NOMO-1 treated with dmso at 0.1 percent for 144 hours (cell line): ENCODE results near the gene PPP1R10.
A peak's percentile ranks its signal among the peaks of the same experiment; 100 is the strongest.

Experiments used
- DNase-seq: peaks from one replicate; lab custom pipeline; 2025; ENCODE audit not compliant: unreplicated experiment; lab: John Stamatoyannopoulos, UW

The PPP1R10 gene

DNA sequence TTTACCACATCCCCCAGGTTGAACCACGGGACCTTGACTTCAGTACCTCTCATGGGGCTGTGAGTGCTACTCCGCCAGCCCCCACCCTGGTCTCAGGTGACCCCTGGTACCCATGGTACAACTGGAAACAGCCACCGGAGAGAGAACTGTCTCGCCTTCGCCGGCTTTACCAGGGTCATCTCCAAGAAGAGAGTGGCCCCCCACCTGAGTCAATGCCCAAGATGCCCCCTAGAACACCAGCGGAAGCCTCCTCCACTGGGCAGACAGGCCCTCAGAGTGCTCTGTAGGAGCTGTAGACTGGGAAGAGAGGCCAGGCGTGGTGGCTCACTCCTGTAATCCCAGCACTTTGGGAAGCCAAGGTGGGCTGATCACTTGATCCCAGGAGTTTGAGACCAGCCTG is 8.5 kb upstream of the PPP1R10 start:
- no peak for DNase-seq

DNA sequence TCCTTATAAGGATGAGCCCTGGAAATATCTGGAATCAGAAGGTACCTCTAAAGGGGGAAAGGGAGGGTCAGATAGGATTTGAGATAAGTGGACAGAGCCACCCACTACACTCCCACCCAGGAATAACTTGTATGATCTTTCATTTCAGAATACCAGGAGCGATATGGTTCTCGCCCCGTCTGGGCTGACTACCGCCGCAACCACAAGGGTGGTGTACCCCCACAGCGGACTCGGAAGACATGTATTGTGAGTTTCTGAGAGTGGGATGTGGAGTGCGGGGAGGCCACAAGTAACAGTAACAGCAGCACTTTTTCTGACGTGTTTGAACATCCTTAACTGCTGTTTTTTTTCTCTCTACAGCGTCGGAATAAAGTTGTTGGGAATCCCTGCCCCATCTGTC is 2.5 kb upstream of the PPP1R10 start:
- no peak for DNase-seq

DNA sequence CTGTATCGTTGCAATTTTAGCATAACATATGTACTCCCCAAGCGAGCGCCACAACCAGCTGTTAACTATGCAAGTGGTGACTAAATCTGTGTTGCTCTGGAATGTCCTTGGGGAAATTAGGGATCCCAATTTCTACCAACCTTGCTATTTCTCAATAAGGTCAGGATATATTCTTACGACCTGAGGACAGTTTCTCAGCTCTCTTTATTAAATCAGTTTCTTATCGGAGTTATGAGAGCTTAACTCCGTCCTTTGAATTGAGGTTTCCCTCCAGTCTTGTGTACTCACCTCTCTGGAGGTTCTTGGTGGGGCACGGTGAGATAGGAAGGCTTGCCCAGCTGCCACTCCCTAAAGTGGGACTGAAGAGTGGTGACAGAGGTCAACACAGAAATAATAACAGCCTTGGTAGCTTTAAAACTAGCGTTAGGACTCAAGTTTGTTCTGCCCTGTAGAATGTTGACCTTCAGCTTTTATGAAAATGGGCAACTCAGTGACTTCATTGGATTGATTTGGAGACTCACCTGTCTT is 1.3 kb upstream of the PPP1R10 start:
- no peak for DNase-seq

DNA sequence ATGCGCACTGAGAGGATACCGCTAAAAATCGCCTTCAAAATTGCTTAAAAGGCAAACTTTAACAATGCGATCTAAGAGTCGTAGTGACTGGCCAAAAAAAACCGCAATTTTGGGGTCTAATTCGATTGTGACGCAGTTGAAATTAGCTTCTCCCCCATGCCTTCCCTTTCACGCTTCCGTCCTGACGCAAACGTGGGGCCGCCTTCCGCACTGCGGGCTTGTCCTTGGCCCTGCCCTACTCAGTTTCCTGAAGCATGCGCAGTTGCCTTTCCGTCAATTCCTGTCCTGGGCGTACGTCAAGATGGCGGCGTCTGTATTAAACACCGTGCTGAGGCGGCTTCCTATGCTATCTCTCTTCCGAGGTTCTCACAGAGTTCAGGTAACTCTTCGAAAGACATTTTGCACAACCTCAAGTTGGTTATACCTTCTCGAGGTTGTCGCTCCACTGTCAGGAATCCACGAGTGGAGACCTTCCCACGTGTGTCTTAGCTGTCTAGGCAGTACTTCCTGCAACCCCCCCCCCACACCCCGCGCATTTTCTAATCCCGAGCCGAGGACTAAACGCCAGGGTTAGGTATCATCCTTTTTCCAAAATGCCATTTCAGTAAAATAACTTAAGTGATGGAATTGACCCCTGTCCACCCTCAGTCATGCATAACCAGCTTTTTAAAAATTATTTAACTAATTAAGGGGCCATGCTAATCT is 674 bp upstream of the PPP1R10 start, which contains the start of gene MRPS18B:
Gene MRPS18B (plus strand): TSS at position 276 of the 705 bp plus-strand sequence. CDS start 26 bp downstream, at position 302.
- peak; percentile 97 for DNase-seq

DNA sequence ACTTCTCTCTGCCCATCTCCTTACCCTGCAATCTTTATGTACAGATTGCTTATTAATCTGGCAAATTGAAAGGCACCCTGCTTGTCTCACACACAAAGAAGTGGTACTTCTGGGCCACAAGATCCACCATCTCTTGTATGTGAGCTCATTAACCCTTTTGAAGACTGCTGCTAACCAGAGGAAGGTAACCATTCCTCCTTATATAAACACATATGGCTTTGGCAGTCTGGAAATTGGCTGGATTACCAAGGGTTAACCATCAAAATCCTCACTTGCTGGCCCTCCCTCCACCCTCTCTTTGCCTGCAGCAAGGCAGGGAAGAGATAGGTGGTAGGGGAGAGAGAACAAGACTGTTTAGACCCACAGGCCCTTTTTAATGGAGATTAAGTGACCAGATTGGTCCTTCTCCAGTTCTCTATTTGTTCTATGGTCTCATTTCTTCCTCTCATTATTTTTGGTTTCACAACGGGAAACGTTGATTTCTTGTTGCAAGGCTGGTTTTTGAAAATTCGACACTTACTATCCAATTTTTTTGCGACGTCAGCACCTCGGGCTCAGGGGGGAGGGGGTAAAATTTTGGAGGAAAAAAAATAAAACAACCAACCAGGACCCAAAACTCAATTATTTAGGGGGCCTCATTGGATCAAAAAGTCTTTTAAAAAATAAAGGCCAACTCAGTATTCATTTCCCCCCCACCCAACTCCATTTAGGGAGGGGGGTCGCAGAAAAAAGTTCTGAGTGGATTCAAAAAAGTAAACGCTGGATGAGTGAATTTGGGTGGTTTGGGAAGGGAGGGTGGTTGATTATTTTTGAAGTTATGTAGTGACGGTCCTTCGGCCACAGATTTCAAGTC is 859 bp downstream of the PPP1R10 start:
- DNase-seq = no peak

DNA sequence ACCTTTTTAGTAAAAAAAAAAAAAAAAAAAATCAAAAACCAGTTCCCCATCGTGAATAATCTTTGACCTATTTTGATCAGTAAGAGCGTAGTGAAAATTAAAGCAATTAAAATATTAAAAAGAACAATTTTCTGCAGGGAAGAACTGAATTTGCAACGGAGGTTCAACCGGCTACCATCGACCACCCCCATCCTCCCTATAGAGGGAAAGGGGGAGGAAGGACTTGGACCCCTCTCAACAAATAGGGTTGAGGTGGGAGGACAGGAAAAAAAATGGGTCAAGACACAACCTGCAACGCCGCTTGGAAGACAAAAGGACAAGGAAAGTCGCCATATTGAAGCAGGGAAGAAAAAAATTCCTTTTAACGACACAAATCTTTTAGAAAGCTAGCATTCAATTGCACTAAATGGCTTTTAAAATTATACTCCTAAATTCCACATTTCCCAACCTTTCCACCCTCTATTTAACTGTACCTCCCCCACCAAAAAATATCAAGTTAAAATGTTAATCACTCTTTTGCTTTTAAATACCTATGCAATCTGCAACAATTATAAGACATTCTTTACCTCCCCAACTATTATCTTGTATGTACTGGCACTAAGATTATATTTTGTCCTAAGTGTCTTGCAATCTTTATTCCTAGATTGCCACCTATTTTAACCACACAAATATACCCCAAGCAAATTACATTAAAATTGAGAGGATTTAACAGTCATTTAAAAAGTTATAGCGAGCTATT is 1.7 kb downstream of the PPP1R10 start:
- peak; percentile 49 for DNase-seq

DNA sequence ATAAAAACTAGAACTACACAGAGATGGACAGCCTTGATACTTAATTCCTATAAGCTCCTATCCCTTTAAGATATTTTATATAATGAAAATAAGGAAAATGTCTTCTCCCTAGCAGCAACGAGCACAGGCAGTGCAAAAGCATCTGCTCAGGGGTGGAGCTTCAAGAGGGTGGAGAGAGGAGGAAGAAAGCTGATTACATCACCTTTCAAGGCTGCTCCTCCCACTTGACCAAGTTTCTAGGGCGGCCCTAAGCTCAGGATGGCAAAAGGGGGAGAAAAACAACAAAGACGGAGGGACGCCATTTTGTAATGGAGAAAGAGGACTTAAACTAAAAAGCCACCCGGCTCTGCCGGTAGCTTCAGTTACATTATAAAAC is 2.2 kb downstream of the PPP1R10 start:
- peak; percentile 95 for DNase-seq

DNA sequence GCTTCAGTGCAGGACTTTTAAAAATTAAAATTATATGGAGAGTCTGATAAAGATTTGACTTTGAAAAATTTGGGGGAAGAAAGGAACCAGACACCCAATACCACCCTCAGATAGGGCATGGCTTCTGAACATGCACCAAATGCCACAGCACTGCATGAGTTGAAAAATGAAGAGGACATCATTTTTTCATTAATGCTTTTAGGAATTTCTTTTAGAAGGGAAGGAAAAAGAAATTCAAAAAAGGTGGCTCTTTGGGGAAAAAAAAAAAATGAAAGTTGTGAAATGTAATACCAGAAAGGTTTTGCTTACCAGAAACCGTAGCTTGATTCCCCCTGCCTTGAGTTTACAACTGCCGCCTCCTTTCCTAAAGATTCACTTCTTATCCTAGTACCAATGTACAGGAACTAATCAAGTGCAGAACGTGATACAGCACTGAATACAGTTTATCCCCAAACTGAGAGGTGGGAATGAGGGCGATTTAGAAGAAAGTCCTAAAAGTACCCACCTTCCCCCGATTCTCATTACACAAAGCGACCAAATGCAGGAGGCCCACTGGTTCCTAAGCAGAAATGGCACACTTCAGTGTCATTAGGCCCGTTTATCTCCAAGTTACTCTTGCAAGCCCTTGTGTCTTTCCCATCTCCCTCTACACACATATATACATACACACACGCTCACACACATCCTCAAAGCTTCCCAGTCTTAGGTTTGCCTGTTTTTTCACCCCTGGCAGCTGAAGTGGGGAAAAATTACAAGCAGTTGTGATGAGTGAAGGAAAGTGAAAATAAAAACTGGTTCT is 2.8 kb downstream of the PPP1R10 start:
- DNase-seq = no peak

DNA sequence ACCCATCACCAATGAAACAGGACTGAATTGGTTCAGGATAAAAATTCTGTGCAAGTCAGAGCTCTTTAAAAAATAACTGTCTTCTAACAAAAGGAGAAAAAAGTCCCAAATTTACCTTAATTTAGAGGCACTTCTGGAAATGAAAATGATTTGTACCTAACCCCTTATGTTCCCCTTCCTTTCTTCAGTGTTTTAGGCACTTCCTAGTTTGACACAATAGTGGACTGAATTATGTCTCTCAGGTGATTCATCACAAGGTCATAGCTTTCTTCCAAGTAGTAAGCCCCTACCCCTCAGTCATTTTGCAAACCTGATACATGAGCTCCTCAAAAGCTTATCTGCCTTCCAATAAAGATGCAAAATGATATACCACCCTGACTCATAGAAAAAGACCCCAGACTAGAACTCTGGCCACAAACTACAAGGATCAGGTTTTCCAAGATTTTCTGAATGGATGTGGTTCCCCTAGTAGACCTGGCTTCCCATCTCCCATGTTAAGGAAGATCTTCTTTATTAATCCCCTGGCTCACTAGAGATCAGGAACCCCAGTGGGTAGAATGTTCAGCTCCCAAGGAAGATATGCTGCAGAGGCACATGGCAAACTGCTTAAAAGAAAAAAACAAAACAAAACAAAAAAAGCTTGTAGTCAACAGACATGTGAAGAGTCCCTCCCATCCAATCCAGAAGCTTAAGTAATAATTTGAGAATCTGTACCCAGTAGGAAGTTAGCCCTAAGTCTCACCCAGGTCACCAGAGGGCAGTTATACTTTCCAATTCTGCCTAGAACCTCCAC is 3.6 kb downstream of the PPP1R10 start:
- no peak for DNase-seq

DNA sequence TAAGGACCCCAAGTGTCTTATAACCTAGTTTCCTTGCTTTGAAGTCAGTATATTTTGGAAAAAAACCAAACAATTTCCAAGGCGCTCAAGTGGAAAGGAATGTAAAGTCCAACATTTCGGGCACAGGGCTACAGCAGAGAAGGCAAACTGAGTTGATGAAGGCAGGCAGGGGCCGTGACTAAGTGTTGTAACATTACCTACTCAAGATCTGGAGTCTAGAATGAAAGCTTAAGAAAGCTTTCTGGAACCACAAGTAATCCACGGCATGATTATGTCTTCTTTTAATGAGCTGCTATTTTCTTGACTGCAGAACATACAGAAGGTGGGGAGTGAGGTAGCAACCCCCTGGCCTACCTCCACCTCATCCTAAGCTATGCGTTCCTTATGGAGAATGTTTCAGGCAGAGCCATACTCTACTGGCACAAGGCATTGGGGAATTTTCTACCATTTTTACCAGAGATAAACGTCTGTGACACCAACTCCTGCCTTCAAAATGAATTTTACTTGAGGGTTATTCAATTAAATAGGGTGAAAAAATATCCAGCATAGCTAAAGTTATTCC is 4.3 kb downstream of the PPP1R10 start:
- no peak for DNase-seq

DNA sequence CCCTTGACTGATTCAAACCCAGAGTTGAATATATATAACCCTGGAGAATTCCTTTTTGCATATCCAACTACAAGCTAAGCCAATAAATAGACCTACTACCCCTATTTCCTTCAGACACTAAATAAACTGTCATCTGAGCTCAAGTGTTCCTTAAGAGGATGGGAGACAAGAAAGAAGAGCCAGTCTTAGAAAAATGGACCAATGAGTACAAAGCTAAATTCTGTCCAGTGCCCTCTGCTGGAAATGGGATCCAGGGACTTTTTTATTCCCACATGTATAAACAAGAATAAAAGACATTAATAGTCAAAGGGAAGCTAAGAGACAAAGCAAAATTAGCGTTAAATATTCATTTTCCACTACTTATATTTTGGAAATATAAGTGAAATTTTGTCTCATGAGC is 4.8 kb downstream of the PPP1R10 start:
- DNase-seq = no peak

DNA sequence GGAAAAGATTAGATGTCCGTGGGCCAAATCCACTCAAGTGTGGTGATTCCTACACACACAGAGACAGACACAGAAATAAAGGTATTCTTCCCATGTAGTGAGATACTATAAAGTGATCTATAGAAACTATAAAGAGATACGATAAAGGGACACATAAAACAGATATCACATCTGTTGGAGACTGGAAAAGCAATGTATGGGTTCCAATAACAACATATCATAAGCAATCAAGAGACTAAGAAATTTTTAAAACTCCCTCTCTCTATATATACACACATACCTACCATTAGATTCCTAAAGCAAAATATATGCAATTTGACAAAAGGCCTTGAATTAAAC is 5.2 kb downstream of the PPP1R10 start:
- no peak for DNase-seq

DNA sequence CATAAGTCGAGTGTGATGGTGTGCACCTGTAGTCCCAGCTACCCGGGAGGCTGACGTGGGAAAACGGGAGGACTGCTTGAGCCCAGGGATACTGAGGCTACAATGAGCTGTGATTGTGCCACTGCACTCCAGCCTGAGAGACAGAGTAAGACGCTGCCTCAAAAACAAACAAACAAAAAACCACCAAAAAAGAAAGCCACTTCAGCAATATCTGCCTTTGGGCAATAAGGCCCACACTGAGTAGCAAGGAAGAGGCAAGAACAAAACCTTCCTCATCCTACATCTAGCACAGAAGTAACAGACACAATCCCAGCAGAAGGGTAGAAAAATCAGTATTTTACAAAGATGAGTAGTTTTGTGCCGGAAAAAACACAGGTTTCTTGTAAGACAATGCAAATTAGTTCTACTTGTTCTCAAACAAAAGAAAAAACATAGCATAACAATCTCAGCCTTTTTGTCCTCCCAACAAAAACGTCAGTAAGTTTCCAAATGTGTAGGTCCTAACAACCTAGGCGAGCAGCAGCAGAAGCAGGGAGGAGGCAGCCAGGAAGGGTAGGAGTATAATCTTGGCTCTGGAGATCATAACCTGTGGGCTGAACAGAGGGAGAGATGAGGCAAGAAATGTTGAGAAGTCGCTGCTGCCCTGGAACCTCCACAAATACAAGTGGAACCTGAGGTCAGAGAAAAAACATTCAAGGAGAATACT is 5.7 kb downstream of the PPP1R10 start:
- DNase-seq = no peak

DNA sequence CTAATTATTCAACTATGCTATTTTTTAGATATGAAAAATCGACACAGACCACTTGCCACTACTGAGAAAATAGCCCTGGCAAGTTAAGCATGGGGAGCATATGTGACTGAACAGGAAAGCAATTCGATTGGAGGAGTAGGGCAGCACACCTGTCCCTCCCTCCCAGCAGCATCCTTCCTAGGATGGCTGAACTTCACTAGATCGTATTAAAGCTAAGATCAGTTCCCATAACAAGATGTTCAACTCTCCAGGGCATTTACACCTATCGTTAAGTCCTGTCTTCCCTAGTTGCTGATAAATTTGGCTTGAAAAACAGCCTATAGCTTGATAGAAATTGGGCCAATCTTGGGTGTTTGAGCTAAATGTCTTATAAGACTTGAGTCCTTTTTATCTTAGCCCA is 7.0 kb downstream of the PPP1R10 start:
- no peak for DNase-seq

DNA sequence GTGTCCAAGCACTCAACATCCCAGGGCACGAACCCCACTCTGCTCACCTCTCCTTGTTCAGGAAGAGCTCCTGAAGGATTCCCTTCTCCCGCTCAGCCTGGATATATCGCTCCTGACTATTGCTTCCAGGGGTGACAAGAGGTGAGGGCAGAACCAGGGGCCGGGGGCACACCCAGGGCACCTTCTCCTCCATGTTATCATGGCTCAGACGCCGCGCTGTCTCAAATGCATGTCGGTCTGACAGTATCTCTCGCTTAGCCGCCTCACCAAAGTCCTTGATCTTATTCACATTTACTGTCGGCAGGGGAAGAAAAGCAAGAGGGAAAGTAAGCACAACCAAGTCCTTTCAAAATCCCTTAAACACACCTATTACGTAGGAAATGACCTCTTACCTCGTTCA is 13.1 kb downstream of the PPP1R10 start:
- no peak for DNase-seq

DNA sequence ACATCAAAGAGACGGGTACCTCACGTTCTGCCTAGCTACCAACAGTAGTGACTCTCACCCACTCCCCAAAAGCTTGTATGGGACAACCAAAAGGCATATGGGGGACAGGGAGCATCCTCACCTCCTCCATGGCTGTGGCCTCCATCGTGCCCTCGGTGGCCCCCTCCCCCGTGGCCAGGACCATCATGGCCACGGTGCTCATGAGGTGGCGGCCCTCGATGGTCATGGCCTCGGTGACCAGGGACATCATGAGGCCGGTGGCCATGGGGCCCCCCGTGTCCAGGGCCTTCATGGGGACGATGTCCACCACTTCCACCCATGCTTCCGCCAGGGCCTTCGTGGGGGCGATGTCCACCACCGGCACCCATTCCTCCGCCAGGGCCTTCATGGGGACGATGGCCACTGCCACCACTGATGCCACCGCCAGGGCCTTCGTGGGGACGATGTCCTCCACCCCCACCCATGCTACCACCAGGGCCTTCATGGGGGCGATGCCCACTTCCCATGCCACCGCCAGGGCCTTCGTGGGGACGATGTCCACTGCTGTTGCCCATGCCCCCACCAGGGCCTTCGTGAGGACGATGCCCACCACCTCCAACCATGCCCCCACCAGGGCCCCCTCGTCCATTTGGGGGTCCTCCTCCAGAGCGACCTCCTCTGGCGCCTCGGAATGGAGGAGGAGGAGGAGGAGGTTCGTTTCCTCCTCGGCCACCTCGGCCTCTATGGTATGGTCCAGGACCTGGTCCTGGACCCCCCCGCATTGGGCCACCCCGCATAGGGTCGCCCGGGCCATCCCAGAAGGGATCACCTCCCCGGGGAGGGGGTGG is 15.0 kb downstream of the PPP1R10 start:
- no peak for DNase-seq

DNA sequence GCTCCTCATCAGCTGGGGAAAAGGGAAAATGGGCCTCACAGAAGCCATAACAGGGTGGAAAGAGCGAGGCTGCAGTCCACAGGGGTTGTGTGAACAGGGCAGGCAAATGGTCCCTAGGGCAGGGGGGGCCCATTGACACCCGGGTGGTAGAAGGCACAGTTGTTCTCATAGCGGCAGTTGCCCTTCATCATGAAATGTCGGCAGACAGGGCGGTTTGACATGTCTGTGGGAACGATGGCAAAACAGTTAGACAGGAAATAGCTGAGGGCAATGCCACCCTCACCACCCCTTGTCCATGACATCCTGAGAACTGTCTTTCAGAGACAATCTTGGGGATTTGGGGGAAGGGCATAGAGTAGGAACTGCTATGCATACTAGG is 15.6 kb downstream of the PPP1R10 start:
- DNase-seq = no peak

DNA sequence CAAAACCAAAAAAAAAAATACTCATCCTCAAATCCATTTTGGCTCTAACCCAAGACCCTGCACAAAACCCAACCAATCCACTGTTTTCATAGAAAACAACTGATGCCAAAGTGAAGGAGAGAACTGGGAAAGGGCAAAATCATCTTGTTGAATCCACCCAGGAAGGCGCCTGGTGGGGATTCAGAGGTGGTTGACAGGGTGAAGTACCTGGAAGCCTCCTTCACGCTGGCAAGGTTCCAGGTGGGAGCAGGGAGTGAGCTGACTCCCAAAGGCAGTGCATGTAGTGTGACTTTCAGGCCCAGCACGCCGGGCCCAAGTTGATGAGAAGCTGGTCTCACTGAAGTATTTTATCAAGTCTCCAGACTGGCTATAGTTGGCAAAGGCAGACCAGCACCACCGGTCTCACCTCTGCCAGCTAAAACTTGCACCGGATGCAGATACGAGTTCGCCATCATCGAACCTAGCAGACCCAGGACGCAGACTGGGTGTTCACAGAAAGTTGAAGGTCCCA is 16.5 kb downstream of the PPP1R10 start:
- DNase-seq = no peak
